NB4 (cell line): ENCODE results near the gene CADM2.

Source experiments
- MYC ChIP-seq: IDR thresholded peaks from 2 replicates; pipeline ENCODE4 v1.6.1; 2011; ENCODE audit warnings: low read depth, low read length
- POLR2A ChIP-seq: IDR thresholded peaks from 2 replicates; pipeline ENCODE4 v1.6.1; 2011; ENCODE audit warnings: mild to moderate bottlenecking; ENCODE audit not compliant: insufficient read length; ENCODE audit errors: extremely low read depth
- TF ChIP-seq, protein P1 (sequence below): IDR thresholded peaks from one replicate; pipeline ENCODE4 v1.5.1; 2012; ENCODE audit warnings: low read depth, low read length
- TF ChIP-seq, protein P2 (sequence below): IDR thresholded peaks from 2 replicates; pipeline ENCODE4 v1.6.1; 2011; ENCODE audit warnings: low read depth, low read length

- no peak for TF ChIP-seq POLR2A
- TF ChIP-seq, protein P1, sequence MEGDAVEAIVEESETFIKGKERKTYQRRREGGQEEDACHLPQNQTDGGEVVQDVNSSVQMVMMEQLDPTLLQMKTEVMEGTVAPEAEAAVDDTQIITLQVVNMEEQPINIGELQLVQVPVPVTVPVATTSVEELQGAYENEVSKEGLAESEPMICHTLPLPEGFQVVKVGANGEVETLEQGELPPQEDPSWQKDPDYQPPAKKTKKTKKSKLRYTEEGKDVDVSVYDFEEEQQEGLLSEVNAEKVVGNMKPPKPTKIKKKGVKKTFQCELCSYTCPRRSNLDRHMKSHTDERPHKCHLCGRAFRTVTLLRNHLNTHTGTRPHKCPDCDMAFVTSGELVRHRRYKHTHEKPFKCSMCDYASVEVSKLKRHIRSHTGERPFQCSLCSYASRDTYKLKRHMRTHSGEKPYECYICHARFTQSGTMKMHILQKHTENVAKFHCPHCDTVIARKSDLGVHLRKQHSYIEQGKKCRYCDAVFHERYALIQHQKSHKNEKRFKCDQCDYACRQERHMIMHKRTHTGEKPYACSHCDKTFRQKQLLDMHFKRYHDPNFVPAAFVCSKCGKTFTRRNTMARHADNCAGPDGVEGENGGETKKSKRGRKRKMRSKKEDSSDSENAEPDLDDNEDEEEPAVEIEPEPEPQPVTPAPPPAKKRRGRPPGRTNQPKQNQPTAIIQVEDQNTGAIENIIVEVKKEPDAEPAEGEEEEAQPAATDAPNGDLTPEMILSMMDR, result no peak
- TF ChIP-seq MYC, result no peak
- TF ChIP-seq, protein P2, sequence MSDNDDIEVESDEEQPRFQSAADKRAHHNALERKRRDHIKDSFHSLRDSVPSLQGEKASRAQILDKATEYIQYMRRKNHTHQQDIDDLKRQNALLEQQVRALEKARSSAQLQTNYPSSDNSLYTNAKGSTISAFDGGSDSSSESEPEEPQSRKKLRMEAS, result no peak
These were observed 615.4 kb downstream of the CADM2 start for GRCh38 chr3:85574006-85574705.
